Kidney (tissue), 14 donors: ENCODE measurements around the gene DEPDC5. TPM values are rescaled to one million over a fixed set of nuclear protein-coding genes. Genes with fewer than 3 reads are reported as not detected.

Experiments
- DNase-seq, 5 donors: peaks; one replicate each; pipeline ENCODE4 v3.0.0-alpha.2; 2013 to 2020
- FAIRE-seq: peaks from 2 replicates; lab custom pipeline; 2012; peaks lifted over from hg19 to GRCh38; lab: Jason Lieb, UNC
- H3K27ac ChIP-seq, 2 donors: one replicate each; pipeline ENCODE4 v1.7.0; 2013; ENCODE audit warnings: low read depth in 2 of 2, low read length in 2 of 2, inconsistent platforms in 1 of 2
- H3K27me3 ChIP-seq: one replicate; pipeline ENCODE4 v1.7.1; 2013; ENCODE audit warnings: low read length, inconsistent platforms; ENCODE audit not compliant: control insufficient read depth, insufficient read depth
- H3K36me3 ChIP-seq, 3 donors: one replicate each; pipeline versions ENCODE4 v1.7.0 to v1.7.1; 2013; ENCODE audit warnings: low read length in 3 of 3, control low read depth in 1 of 3, inconsistent platforms in 1 of 3; ENCODE audit not compliant: insufficient read depth in 3 of 3, control insufficient read depth in 2 of 3
- H3K4me1 ChIP-seq, 3 donors: one replicate each; pipeline versions ENCODE4 v1.7.0 to v1.7.1; 2013; ENCODE audit warnings: low read length in 3 of 3, inconsistent platforms in 1 of 3, low read depth in 1 of 3; ENCODE audit not compliant: control insufficient read depth in 2 of 3, insufficient read depth in 2 of 3
- H3K4me3 ChIP-seq, 3 donors: one replicate each; pipeline versions ENCODE4 v1.7.0 to v1.8.1; 2013; ENCODE audit warnings: low read length in 3 of 3, control low read depth in 1 of 3, inconsistent platforms in 1 of 3
- H3K9ac ChIP-seq, 3 donors: one replicate each; pipeline versions ENCODE4 v1.7.0 to v1.7.1; 2013; ENCODE audit warnings: low read length in 3 of 3, control low read depth in 1 of 3, inconsistent platforms in 1 of 3
- H3K9me3 ChIP-seq, 3 donors: one replicate each; pipeline versions ENCODE4 v1.7.0 to v1.7.1; 2013; ENCODE audit warnings: low read length in 3 of 3, control low read depth in 1 of 3, inconsistent platforms in 1 of 3; ENCODE audit not compliant: control insufficient read depth in 2 of 3, insufficient read depth in 1 of 3
- CTCF ChIP-seq: IDR thresholded peaks from 3 replicates; pipeline ENCODE4 v1.5.1; 2012; ENCODE audit warnings: mild to moderate bottlenecking, moderate library complexity, borderline replicate concordance; ENCODE audit not compliant: insufficient read depth; ENCODE audit errors: extremely low read depth
- intact Hi-C: fragments of 100-400 bp; cut with DNase I; formaldehyde crosslinking; loops from one replicate; pipeline ENCODE4 v1.11.1; 2022
- polyA plus RNA-seq: library from polyadenylated mRNA; stranded (reverse); fragments of 350-450 nt; fragmentation: Illumina TruSeq; extraction: RNeasy Lipid Tissue Mini Kit (QIAGEN cat#74804); gene quantifications from one replicate; pipeline ENCODE4 v1.2.3, GENCODE V29; 2014; ENCODE audit warnings: low read depth, low replicate concordance; ENCODE audit not compliant: insufficient read depth
- total RNA-seq: library from RNA; stranded (reverse); fragmentation: NEBNext Ultra II Directional; extraction: Animal tissue kit (Norgen Biotek cat#: 25700); gene quantifications from one replicate; pipeline ENCODE4 v1.2.1, GENCODE V29; 2021
- donor health status: control.
- donor health status: control.
- donor health status: control.
- donor health status: control.
- donor health status: control.
- donor health status: DM: yes; HTN: yes; CAD: no.
- donor health status: Normal renal cell carcinoma (clear cell type).

DEPDC5 gene
- total and polyA plus RNA-seq, 2 donors from 2014 or later, result 12.1 to 27.3 TPM

- peaks cover 0 to 14% (median 11%) of the 10 kb centered on the region in 3 donors for H3K36me3 ChIP-seq
- H3K9me3 ChIP-seq, result no peaks in the 10 kb centered on the region
- intact Hi-C loops, result no loop called here
- no peak for TF ChIP-seq CTCF
- no peaks in the 10 kb centered on the region for H3K4me1 ChIP-seq
- H3K27me3 ChIP-seq, result no peaks in the 10 kb centered on the region
- H3K9ac ChIP-seq, result no peak overlapping the region
- H3K27ac ChIP-seq, result no peak overlapping the region
- no peak for DNase-seq
- H3K4me3 ChIP-seq, result no peak overlapping the region
- FAIRE-seq, result no peak
These were observed 127.4 kb downstream of the DEPDC5 start for GRCh38 chr22:31881200-31881599.

- H3K9me3 ChIP-seq, result no peaks in the 10 kb centered on the region
- no peaks in the 10 kb centered on the region for H3K4me1 ChIP-seq
- H3K4me3 ChIP-seq, result no peak overlapping the region
- H3K27me3 ChIP-seq, result no peaks in the 10 kb centered on the region
- no peak for FAIRE-seq
- no peak overlapping the region for H3K9ac ChIP-seq
- no peak overlapping the region for H3K27ac ChIP-seq
- no peak for TF ChIP-seq CTCF
- intact Hi-C loops, result no loop called here
- DNase-seq, result no peak
- H3K36me3 ChIP-seq, result peaks cover 0 to 13% (median 10%) of the 10 kb centered on the region in 3 donors
These were observed 128.0 kb downstream of the DEPDC5 start for GRCh38 chr22:31881865-31882264.

- Histone ChIP-seq H3K4me1 (no peaks in the 10 kb centered on the region), H3K36me3 (peaks cover 0 to 13% (median 10%) of the 10 kb centered on the region in 3 donors), H3K27ac (no peak overlapping the region), H3K9me3 (no peaks in the 10 kb centered on the region), H3K9ac (no peak overlapping the region), H3K4me3 (no peak overlapping the region), H3K27me3 (no peaks in the 10 kb centered on the region)
- TF ChIP-seq CTCF, result no peak
- FAIRE-seq, result no peak
- intact Hi-C loops, result no loop called here
- no peak for DNase-seq
These were observed 129.2 kb downstream of the DEPDC5 start for GRCh38 chr22:31882971-31883370.

- Histone ChIP-seq H3K4me1 (no peaks in the 10 kb centered on the region), H3K27ac (no peak overlapping the region), H3K36me3 (peaks cover 0 to 13% (median 10%) of the 10 kb centered on the region in 3 donors), H3K27me3 (no peaks in the 10 kb centered on the region), H3K9ac (no peak overlapping the region), H3K9me3 (no peaks in the 10 kb centered on the region), H3K4me3 (no peak overlapping the region)
- no peak for FAIRE-seq
- DNase-seq, result peak in 2 of 5 donors; percentile 17 to 25
- TF ChIP-seq CTCF, result no peak
- intact Hi-C loops, result no loop called here
These were observed 130.2 kb downstream of the DEPDC5 start for GRCh38 chr22:31883989-31884388.
